NCI-H446 treated with DMSO at 0.1 percent for 48 hours (cell line): ENCODE data around the gene HGF.
A peak's percentile ranks its signal among the peaks of the same experiment; 100 is the strongest.
"Not testable (repeated sequence)": the region's sequence is repeated elsewhere in the genome, so short reads cannot be mapped to it uniquely, and the experiment has no call there.

Source experiments
- DNase-seq: peaks from one replicate; lab custom pipeline; 2025; lab: John Stamatoyannopoulos, UW

HGF gene

GRCh38 chr7:81769891-81770727 lies at the start of gene HGF:
Gene HGF, minus strand, starts transcription at chr7:81770047. Its CDS starts 76 bp downstream, at chr7:81769971.
- DNase-seq, result peak; percentile 77

- DNase-seq, result no peak
Observed at GRCh38 chr7:81816312-81816711, 46.5 kb upstream of the HGF start.

GRCh38 chr7:81812866-81813476 lies 43.1 kb upstream of the HGF start:
- DNase-seq, result not testable (repeated sequence)

GRCh38 chr7:81811956-81812865 lies 42.4 kb upstream of the HGF start:
- no peak for DNase-seq

GRCh38 chr7:81810476-81811155 lies 40.8 kb upstream of the HGF start:
- DNase-seq, result no peak

- DNase-seq, result not testable (repeated sequence)
Observed at GRCh38 chr7:81808310-81808709, 38.5 kb upstream of the HGF start.

- no peak for DNase-seq
Observed at GRCh38 chr7:81803267-81803666, 33.4 kb upstream of the HGF start.

GRCh38 chr7:81802251-81802650 lies 32.4 kb upstream of the HGF start:
- no peak for DNase-seq

GRCh38 chr7:81801532-81801931 lies 31.7 kb upstream of the HGF start:
- no peak for DNase-seq

GRCh38 chr7:81791568-81792518 lies 22.0 kb upstream of the HGF start:
- no peak for DNase-seq

- DNase-seq, result no peak
Observed at GRCh38 chr7:81790686-81791085, 20.8 kb upstream of the HGF start.

DNA sequence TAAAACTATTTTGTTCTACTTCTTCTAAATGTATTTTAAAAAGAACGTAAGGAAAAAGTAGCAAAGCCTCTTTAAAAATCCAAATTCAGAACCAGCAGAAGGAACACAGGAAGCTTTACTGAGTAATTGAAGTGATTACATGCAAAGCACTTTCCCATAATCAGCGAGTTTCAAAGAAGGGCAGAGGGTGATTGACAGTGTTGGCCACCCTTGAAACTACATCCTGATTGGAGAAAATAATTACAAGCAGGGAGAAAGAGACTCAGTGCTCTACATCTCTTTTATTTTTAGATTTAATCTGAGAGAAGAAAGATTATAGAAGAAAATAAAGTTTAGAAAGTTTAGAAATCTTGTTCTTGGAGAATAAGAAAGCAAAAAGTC lies 20.3 kb upstream of the HGF start:
- DNase-seq, result no peak

DNA sequence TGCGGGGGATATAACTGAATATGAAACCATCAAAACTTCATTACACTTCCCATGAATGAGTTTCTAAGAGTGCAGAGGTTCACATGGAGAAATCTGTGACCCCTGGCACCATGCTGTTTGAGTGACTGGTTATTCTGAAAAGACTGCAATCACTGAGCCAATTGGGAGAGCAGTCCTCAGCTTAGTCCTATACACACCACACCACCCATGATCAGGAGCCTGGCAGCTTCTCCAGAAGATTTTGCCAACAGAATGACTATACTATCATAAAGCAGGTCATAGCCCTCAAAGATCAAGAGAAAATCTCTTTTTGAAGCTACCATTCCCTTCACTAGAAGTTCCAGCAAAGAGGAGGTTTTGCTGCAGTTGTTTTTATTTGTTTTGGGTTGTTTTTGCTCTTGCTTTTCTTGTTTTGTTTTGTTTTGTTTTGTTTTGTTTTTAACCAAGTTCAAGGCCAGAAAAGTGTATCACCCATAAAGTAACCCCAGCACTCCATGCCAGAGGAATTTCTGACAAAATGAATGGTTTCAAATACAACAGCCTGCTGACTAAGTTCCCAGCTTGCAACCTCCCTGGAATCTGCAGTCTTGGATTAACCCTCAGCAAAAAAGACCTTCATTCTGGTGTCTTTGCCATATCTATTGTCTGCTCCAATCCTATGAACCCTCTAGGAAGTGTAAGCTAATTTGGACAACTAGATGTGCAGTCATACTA lies 19.7 kb upstream of the HGF start:
- DNase-seq, result no peak

- no peak for DNase-seq
Observed at GRCh38 chr7:81788246-81788645, 18.4 kb upstream of the HGF start.

DNA sequence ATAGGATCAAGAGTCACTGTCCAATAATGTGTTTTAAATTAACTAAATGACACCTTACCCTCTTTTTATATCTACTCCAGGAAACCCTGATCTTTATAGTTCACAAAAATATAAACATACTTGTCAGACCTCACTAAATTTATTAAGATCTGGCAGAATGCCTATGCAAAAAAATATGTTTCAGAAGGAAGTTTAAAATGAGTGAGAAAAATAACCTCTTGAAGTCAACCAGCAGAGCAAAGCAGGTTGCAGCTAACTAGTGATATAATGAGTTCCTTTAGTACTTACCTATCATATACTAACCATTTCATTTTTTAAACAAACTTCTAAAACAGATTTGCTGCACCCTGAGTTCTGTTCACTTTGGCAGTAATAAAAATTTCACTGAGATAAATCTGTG lies 14.0 kb upstream of the HGF start:
- no peak for DNase-seq

GRCh38 chr7:81780914-81781693 lies 11.3 kb upstream of the HGF start:
- no peak for DNase-seq

GRCh38 chr7:81779706-81780105 lies 9.9 kb upstream of the HGF start:
- DNase-seq, result no peak

- no peak for DNase-seq
Observed at GRCh38 chr7:81777697-81778096, 7.8 kb upstream of the HGF start.

- DNase-seq, result no peak
Observed at GRCh38 chr7:81776948-81777630, 7.2 kb upstream of the HGF start.
